GM04504 (cell line): ENCODE measurements around the gene DARS1.

Source experiments
- DNase-seq: peaks from one replicate; pipeline ENCODE4 v3.0.0-alpha.2; 2012; ENCODE audit warnings: low read depth

The DARS1 gene

DNA sequence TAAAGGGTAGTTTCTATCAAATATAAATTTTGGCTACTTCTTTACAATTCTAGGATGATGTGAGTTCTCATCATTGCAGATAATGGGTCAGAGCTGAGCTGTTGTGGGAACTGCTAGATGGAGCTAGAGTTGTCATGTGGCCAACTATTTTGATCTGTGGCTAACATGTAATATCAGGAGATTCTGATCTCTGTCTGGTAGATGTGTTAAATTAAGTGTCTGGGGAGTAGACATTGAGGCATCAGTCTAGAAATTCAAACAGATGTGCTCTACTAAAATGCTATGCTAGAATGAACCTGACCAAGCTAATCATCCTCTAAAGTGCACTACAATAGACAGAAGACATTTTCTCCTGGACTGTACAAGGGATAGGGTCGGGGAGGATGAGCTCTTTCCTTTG, 30.3 kb upstream of the DARS1 start:
- no peak for DNase-seq

DNA sequence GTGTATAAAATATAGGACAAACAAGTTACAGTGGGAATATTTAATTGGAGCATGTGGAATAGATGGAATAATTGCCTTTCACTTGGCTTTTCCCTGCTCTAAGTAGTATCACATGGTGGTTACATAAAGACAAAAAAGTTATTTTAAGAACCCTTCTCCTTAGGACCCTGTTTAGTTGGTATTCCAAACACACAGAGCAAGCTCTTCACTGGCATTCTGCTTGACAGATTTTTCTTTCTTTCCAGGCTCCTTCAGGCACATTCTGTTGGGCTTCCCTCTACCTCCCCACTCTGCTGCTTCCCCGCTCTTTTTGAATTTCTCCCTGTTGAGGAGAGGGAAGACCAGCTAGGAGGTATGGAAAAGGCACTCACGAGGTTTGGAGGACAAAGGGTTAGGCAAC, 29.0 kb upstream of the DARS1 start:
- DNase-seq, result no peak

DNA sequence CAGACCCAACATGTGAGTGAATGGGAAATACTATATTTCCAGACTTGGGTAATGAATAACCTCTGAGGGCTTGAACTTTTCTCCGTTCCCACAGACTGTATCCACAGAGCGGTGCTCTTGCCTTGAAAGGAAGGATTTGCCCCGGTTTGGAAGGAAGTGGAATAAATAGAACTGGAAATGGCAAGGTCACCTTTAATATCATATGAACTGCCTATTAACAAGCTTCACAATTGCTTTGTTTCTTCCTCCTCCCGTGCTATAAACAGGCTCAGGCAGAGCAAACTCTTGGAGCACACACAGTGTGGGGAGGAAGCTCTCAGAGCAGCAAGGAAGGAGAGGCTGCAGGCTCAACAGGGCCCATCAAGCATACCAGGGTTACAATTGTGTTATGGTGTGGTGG, 28.5 kb upstream of the DARS1 start:
- no peak for DNase-seq

DNA sequence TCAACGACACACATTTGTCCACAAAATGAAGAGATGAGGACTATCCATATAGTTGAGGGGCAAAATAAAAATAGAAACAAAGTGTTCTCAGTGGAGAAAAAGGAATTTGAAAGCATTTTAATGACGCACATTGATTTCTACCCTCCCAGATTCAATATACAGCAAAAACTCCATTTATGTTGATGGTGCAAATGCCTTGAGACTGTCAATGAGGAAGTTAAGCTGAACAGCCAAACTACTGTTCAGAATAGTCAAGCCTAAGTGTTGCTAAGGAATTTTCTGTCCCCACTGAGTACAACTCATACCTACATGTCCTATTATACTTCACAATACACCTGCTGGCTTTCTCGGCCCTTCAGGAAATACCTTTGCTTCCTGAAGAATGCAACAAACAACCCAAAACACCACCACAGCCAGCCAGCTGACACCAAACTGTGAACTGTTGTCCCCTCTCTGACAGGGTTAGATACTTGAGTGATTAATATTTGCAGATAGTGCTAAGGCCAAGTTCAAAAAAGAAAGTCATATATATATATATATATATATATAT, 27.8 kb upstream of the DARS1 start:
- no peak for DNase-seq

DNA sequence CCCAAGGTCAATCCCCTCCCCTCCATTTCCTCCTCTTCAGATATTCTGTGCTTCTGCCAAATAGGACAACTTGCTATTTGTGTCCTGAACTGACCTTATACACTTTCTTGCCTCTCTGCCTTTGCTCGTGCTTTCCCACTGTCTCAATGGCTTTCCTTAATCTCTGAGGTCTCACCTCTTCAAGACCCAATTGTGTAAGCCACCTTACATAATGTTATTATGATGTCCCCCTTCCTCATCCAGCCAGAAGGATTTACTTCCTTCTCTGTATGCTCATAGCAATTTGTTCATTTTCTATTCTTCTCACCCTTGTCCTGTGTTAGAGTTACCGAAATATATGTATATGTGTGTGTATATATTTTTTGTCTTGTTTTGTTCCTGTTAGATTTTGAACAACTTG, 26.9 kb upstream of the DARS1 start:
- DNase-seq, result no peak

DNA sequence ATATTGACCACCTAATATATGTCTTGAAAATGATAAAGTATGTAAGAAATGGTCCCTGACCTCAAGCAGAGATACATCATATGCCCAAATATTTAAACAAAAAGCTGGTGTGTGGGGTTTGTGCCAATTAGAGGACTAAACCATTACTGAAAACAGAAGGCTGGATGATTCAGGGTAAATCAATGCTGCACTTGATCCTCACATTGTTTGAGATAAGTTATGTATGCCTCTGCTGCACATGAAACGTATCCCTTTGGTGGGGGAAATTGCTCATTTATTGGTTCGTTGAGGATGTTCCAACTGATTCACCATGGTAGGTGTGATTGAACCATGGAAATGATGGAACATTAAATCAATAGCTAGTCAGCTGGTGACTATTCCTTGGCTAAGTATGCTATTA, 24.7 kb upstream of the DARS1 start:
- peak; percentile 14 for DNase-seq

DNA sequence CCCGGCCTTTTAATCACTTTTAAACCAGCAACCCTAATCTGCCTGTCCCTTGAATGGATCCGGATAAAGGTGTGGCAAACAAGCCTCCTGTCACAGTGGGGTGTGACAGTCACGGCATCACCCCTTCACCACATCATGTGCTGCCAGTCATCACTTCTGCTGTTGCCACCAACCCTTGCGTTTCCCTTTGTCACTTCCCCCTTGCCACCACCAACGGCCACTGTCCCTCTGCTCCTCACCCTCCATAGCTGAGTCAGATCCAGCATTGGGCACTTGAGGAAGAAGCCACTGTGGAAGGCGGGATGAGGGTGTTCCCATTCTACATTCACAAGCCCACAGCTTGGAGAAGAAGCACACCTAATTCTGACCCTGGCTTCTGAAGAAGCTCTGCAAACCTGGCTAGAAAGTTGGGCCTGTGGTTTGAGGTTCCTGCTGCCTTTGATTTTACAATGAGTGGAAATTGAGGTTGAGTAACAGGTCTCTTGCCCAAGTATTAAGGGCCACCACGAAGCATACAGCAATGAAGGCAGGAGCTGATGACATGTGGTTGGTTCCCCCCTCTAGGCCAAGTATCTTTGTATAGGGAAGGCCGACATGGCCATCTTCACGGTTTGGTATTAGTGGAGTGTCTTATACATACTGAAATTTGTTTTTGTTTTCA, 22.9 kb upstream of the DARS1 start:
- no peak for DNase-seq

DNA sequence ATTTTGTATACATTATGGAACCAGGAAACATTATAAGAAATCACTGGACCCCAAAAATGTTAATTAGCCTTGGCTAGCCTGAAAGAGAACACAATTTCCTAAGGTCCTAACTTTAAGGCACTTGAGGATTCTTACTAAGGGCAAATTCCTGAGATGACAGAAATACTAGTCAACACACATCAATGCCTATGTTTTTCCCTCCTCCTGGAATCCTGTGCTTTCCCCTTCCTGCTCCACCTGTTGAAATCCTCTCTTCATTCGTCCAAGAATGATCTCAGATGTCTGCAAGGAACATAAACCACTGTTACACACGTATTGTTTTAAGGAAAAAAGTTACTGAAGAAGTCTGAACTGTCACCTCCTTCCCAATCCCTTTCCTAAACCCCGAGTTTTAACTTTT, 21.2 kb upstream of the DARS1 start:
- DNase-seq, result no peak

DNA sequence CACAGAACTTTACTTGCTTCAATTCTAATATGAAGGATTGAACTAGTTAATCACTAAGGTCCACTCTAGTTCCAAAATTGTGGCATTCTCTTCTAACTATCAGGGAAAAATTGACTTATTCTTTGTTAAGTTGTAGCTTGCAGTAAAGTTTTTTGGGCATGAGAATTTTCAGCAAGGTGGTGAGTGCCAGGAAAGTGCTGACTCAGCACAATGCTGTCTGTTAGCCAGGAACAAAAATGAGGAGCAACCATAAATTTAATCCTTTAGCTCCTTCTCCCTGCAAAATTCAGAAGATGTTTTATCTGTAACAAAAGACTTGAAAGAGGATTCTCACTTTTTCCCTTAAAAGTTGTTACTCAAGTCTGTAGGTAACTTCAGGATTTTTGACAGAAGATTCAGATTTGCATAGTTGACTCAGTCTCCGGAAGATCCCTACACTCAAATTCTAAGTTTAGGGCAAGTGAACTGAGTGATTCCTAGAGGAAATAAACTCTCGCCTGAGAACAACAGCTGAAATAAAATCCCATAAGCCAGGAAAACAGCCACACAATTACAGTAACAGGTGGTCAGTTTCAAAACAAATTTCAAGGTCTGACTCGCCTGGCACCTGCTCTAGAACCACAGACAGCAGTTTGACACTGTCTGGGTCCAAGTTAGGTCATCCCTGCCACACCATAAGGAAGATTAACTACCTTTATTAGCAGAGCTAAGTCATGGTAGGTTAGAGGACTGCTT, 20.2 kb upstream of the DARS1 start:
- no peak for DNase-seq

DNA sequence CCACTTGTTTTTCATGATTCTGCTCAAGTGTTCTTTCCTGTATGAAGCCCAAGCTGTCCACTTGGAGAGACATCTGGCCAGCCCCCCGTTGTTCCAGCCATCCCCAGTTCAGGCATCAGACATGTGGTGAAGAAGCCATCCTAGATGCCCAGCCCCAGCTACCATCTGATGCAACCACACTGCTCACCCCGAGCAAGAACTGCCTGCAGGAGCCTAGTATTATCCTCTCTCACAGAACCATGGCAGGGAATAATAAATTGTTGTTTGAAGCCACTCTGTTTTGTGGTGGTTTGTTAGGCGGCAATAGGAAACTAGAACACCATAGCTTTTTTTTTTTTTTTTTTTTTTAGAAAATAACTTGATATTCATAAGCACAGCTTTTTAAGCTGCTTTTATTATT, 19.5 kb upstream of the DARS1 start:
- no peak for DNase-seq

DNA sequence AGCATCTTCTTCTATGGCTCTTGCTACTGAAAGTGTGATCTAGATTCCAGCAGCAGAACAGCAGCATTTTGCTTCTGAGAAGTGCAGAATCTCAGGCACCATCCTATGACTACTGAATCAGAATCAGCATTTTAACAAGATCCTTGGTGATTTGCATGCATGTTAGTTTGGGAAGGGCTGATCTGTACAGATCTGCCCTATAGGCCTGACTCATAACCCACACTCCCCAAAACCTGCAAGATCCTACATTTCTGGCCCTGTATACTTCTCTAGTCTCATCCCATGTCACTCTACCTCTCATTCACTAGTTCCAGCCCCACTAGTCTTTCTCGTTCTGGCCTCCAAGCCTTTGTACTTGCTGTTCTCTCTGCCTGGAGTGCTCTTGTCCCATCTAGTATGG, 15.7 kb upstream of the DARS1 start:
- no peak for DNase-seq

DNA sequence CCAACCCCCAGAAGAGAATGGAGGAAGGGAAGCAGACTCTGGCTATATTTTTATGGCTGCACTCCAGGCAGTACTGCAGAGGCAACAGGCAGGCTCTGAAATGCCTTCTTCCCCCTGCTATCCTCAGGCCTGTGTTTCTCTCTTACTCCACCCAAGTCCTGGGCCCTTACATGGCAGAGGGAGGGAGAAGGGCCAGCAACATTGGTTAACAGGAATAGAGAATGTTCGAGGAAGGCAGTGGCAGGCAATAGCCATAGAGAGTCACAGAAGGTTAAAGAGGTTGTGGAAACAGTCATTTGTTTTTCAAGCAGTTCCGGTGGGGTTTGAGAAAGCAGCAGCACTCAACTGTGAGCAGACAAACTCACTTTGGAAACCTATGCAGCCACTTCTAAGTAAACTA, 15.1 kb upstream of the DARS1 start:
- no peak for DNase-seq

DNA sequence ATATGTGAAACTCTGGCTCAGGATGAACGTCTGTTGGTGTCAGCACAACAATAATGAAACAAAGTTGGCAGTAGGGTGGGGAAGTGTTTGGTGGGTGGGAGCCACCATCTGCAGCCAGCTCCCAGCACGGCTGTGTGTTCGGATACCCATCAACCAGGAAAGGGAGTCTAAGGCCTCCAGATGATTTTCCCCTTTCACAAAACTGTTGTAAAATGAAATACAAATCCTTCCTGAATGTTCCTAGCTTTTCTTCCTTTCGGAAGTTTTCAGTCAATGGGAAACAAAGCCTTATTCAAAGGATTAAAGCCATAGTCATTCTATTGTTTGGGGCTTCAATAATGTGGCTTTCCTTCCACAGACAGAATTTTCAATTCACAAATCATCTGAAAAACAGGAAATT, 14.5 kb upstream of the DARS1 start:
- DNase-seq, result no peak

DNA sequence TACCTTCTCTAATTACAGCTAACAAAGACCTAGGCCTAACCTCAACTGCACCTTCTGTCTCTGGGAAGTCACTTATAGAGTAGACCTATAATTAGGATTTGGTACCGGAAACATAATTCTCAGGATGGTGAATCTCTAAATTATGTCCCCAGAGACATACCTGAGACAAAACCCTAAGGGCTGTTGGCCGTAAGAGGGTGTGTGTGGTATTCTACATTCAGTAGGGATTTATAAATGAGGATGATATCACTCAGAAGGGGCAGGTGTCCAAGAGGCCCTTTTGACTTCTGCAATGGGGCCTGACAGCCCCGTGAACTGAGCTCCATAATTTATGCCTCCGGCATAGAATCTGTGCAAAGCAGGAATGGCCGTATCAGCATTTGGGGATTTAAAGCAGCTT, 13.5 kb upstream of the DARS1 start:
- DNase-seq, result no peak

DNA sequence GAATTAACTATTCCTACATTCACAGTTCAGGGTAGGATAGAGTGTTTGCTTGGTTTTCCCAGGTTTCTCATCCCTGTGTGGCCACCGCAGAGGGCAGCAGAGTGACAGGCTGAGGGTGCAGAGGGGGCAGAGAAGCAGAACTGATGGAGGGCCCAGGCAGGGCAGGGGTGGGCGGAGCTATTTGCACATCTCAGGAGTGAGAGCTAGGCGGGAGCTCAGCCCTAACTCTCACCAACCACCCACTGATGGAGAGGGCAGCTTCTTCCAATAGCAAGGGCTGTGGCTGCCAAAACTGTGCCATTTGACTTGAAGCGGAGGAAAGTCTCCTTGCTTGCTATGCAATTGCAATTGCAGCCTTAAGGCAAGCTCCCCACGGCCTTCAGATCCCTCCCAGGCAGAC, 12.0 kb upstream of the DARS1 start:
- no peak for DNase-seq

DNA sequence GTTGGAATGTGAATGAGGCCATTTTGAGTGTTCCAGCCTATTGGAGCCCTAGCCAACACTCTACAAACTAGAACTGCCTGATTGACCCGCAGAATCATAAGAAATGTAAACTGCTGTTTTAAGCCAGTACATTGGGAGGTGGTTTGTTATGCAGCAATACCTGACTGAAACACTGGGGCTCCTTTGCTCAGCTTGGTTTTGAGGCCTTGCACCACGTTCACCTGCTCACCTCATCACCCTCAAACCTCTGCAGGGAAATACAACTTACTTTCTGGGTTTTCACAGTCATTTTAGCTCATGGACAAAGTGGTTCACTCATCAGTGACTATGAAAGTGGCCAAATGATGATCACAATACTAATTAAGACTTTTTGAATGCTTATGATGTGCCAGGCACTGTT, 10.9 kb upstream of the DARS1 start:
- no peak for DNase-seq

DNA sequence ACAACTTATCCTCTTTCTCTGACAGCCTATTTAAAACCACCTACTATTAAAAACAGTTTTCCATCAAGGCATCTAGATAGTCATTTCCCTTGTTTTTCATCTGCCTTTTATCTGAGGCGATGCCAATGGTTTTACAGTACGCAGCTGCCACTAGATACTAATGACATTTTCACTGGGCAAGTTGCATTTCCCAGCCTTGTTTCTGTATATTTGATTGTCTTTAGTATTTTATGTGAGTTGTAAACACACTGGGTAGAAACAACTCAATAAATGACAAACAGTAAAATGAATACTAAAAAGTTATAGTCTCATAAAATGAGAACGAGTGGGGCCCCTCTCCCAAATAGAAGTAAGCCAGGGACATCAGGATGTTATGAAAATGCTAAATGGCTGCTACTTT, 8.9 kb upstream of the DARS1 start:
- no peak for DNase-seq

DNA sequence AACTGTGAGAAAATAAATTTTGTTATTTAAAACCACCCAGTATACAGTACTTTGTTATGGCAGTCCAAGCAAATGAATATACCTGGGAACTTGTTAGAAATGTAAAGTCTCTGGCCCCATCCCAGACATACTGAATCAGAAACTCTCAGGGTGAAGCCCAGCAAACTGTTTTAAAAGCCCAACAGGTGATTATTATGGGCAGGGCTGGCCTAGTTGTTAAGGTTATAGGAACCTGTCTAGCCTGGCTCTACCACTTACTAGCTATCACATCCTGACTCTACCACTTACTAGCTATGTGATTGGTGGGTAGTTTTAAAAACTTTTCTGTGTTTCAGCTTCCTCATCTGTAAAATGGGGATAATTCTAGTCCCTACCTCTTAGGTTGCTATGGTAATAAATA, 8.0 kb upstream of the DARS1 start:
- DNase-seq, result no peak

DNA sequence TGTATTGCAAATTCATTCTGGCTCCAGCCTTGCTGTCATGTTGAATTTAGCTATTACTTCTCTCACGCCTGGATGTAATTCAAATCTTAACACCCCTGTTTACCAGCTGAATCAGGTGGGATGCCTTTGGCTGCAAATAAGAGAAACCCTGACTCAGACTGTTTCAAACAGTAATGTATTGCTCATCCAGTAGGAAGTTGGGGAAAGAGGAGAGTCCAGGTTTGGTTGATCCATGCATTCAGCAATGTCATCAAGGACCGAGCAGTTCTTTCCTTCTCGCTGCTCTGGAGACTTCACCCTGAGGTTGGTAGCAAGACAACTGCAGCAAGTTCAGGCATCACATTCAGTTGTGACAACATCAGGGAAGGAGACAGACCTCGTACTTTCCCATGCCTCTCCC, 6.4 kb upstream of the DARS1 start:
- no peak for DNase-seq

DNA sequence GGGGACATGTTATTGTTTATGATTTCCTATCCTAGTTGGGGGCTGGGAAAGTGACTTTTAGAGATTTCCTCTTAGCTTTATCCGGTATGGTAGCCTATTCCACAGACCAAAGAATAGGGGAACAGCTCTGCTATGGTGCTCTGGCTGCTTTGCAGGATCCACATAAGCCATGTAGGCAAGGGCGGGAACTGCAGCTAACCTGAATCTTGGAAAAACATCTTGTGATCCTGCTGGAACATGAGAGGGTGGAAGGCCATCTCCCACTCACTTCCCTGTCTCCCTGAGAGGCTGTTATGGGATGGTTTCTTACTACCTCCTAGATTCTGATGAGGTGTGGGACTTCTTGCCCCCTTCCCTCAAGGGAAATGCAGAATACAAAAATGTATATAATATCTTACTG, 2.0 kb upstream of the DARS1 start:
- no peak for DNase-seq

DNA sequence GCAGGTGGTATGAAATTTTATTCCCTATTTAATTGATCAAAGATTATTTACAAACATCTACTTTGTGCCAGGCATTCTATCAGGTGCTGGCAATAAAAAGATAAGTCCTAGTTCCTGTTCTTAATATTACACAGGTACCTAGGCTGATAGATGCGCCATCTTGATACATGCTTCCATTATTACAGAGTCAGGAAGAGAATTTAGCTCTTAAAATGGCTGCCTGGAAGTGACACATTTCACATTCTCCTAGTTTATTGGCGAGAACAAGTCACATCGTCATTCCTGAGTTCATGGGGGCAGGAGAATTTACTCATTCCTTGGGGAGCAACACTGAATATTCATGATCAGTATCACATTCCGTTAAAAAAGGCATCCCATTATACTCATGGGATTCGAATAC, 1.1 kb upstream of the DARS1 start:
- DNase-seq, result no peak

DNA sequence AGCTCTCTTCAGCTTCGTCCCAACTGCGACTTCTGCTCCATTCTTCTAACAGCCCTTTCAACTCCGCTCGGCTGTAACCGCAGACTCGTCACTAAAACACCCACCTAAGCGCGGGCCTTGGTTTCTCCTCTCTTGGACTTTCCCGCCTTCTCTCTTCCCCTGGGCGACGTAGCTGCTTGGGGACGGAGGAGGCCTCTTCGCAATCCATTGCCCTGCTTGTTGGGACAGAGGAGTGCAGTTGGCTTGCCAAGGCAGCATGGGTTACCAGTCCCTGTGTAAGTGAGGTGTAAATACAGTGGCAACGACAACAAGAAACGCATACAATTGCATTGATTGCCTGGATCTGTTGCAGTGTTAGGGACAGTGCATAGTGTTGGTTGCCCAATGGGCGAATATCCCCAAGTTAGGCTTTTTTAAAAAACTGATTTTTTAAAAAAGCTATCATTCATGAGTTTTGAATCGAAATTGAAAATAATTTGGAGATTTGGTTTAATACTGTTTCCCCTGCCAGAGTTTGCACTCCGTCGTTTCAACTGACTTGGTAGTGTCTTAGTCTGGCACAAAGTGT, 484 bp upstream of the DARS1 start:
- no peak for DNase-seq

DNA sequence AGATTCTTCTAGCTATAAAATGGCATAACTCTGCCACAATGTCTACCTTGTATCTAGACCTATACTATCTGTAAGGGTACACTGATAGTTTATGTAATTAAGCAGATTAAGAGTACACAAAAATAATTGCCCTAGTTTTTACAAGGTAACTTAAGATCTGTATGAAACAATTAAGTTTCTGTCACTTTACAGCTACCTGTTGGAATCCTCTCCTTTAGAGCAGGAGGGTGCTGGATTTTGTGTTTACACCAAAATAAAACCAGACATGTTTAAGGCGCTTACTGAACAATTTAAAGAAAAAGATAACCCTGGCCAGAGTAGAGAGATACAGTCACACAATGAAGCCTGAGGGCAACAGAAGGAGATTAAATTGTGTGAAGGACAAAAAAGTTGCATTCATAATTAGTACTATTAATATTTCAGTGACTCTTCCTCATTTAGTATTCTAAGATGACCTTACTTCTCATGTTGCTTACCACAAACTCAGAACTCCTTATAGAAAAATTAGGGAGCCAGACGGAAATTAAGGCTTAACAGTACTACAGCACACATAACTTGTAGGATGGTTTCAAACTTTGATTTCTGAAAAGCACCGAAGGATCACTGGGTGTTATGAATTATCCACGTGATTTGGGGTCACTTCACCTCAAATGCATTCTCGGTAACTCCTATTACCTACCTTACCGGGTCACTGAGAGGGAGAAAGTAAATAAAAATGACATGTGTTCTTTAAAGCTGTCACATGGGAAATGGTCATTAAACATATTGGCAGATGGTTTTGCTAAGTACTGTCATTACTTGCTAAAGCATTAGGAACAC, 1.0 kb downstream of the DARS1 start:
- no peak for DNase-seq
